ENCODE data around the gene MON2.
"Not testable (repeated sequence)": the region's sequence is repeated elsewhere in the genome, so short reads cannot be mapped to it uniquely, and the experiment has no call there.

Gene MON2

GRCh38 chr12:62481843-62482540, 15.4 kb downstream of the MON2 start:
- no peak for DNase-seq (ENCODE audit: low read depth)

- no peak for DNase-seq (ENCODE audit: low read depth)
Observed at GRCh38 chr12:62482769-62483168, 16.1 kb downstream of the MON2 start.

- DNase-seq (ENCODE audit: low read depth), result no peak
Observed at GRCh38 chr12:62484233-62484632, 17.6 kb downstream of the MON2 start.

GRCh38 chr12:62505786-62506185, 39.2 kb downstream of the MON2 start:
- no peak for DNase-seq (ENCODE audit: low read depth)

GRCh38 chr12:62512901-62513300, 46.3 kb downstream of the MON2 start:
- no peak for DNase-seq (ENCODE audit: low read depth)

GRCh38 chr12:62514080-62514479, 47.5 kb downstream of the MON2 start:
- DNase-seq (ENCODE audit: low read depth), result not testable (repeated sequence)

- no peak for DNase-seq (ENCODE audit: low read depth)
Observed at GRCh38 chr12:62516927-62517326, 50.3 kb downstream of the MON2 start.

GRCh38 chr12:62517887-62518286, 51.3 kb downstream of the MON2 start:
- no peak for DNase-seq (ENCODE audit: low read depth)

GRCh38 chr12:62519043-62519442, 52.4 kb downstream of the MON2 start:
- no peak for DNase-seq (ENCODE audit: low read depth)

GRCh38 chr12:62520361-62520760, 53.7 kb downstream of the MON2 start:
- no peak for DNase-seq (ENCODE audit: low read depth)

- DNase-seq (ENCODE audit: low read depth), result no peak
Observed at GRCh38 chr12:62522984-62523383, 56.4 kb downstream of the MON2 start.

GRCh38 chr12:62523619-62524018, 57.0 kb downstream of the MON2 start:
- DNase-seq (ENCODE audit: low read depth), result no peak

- no peak for DNase-seq (ENCODE audit: low read depth)
Observed at GRCh38 chr12:62525271-62525670, 58.6 kb downstream of the MON2 start.

GRCh38 chr12:62530596-62530995, 64.0 kb downstream of the MON2 start:
- no peak for DNase-seq (ENCODE audit: low read depth)

- DNase-seq (ENCODE audit: low read depth), result no peak
Observed at GRCh38 chr12:62532333-62532732, 65.7 kb downstream of the MON2 start.

- no peak for DNase-seq (ENCODE audit: low read depth)
Observed at GRCh38 chr12:62533087-62533754, 66.6 kb downstream of the MON2 start.

- DNase-seq (ENCODE audit: low read depth), result no peak
Observed at GRCh38 chr12:62533755-62534107, 67.1 kb downstream of the MON2 start.

GRCh38 chr12:62536546-62536945, 69.9 kb downstream of the MON2 start:
- no peak for DNase-seq (ENCODE audit: low read depth)

- DNase-seq (ENCODE audit: low read depth), result no peak
Observed at GRCh38 chr12:62537551-62537950, 70.9 kb downstream of the MON2 start.

- no peak for DNase-seq (ENCODE audit: low read depth)
Observed at GRCh38 chr12:62540354-62540753, 73.7 kb downstream of the MON2 start.

GRCh38 chr12:62542814-62543213, 76.2 kb downstream of the MON2 start:
- DNase-seq (ENCODE audit: low read depth), result no peak

- DNase-seq (ENCODE audit: low read depth), result no peak
Observed at GRCh38 chr12:62543324-62543723, 76.7 kb downstream of the MON2 start.

- no peak for DNase-seq (ENCODE audit: low read depth)
Observed at GRCh38 chr12:62543741-62544140, 77.1 kb downstream of the MON2 start.

Measured in stimulated activated CD8-positive, alpha-beta memory T cell treated with anti-CD3 and anti-CD28 coated beads, Interleukin-15, amount 100 ng/mL, for 1 hour (primary cell).